Caco-2 (cell line): ENCODE measurements around the gene MTA3. TPM values are rescaled to one million over a fixed set of nuclear protein-coding genes. Genes with fewer than 3 reads are reported as not detected.
"Not testable (repeated sequence)": the region's sequence is repeated elsewhere in the genome, so short reads cannot be mapped to it uniquely, and the experiment has no call there.

Experiments
- BruUV-seq: library from RNA; stranded (reverse); fragments of 400-500 nt; replicated peaks from 2 replicates; lab custom pipeline; 2021; lab: Mats Ljungman, UMichigan
- CTCF ChIA-PET: fragments of 300-600 bp; sonication (Branson Sonifier 250); formaldehyde crosslinking; loops from one replicate; lab custom pipeline; 2022; ENCODE audit warnings: antibody characterized with exemption; lab: Charles Lee
- POLR2A ChIA-PET: fragments of 300-600 bp; sonication (Branson Sonifier 250); formaldehyde crosslinking; loops from one replicate; lab custom pipeline; 2022; ENCODE audit warnings: antibody characterized with exemption; lab: Charles Lee
- DNase-seq, 2 experiments: peaks; one replicate each; pipeline versions ENCODE4 v3.0.0 to v3.0.0-alpha.2; 2020 to 2022
- H3K27me3 ChIP-seq: replicated peaks from 2 replicates; pipeline ENCODE4 v1.6.0; 2011; ENCODE audit warnings: low read length; ENCODE audit not compliant: control insufficient read depth, insufficient read depth
- H3K36me3 ChIP-seq: 2 replicates; pipeline ENCODE4 v1.5.1; 2011; ENCODE audit warnings: low read length; ENCODE audit not compliant: control insufficient read depth, insufficient read depth
- H3K4me1 ChIP-seq: fragments of 250-450 bp; sonication (Bioruptor Pico); 2 replicates; pipeline ENCODE4 v1.5.1; 2020; ENCODE audit warnings: mild to moderate bottlenecking
- H3K4me3 ChIP-seq: 2 replicates; pipeline ENCODE4 v1.5.1; 2011; ENCODE audit warnings: low read depth, mild to moderate bottlenecking, control low read depth, low read length
- H3K9me3 ChIP-seq: fragments of 250-450 bp; sonication (Bioruptor Pico); 2 replicates; pipeline ENCODE4 v1.5.1; 2020; ENCODE audit warnings: mild to moderate bottlenecking, moderate library complexity
- H3K27ac Mint-ChIP-seq: one replicate; pipeline ENCODE4 v1.8.0; 2022; ENCODE audit warnings: mixed read lengths; ENCODE audit not compliant: unreplicated experiment
- H3K27me3 Mint-ChIP-seq: one replicate; pipeline ENCODE4 v1.8.0; 2022; ENCODE audit warnings: mixed read lengths; ENCODE audit not compliant: insufficient read depth, unreplicated experiment
- H3K36me3 Mint-ChIP-seq: one replicate; pipeline ENCODE4 v1.8.0; 2022; ENCODE audit warnings: mild to moderate bottlenecking, mixed read lengths; ENCODE audit not compliant: insufficient read depth, unreplicated experiment
- H3K4me1 Mint-ChIP-seq: one replicate; pipeline ENCODE4 v1.8.0; 2022; ENCODE audit warnings: low read depth, mixed read lengths; ENCODE audit not compliant: unreplicated experiment
- H3K4me3 Mint-ChIP-seq: one replicate; pipeline ENCODE4 v1.8.0; 2022; ENCODE audit warnings: mild to moderate bottlenecking, moderate library complexity, mixed read lengths; ENCODE audit not compliant: unreplicated experiment
- H3K9me3 Mint-ChIP-seq: one replicate; pipeline ENCODE4 v1.8.0; 2022; ENCODE audit warnings: mixed read lengths; ENCODE audit not compliant: unreplicated experiment
- CTCF ChIP-seq, 2 experiments: fragments of 200-600 bp in 1 of 2; IDR thresholded peaks; 1 replicate in 1 of 2; 2 replicates in 1 of 2; pipeline versions ENCODE4 v1.5.1 to v1.8.0; 2011 to 2022; ENCODE audit warnings: antibody characterized with exemption in 1 of 2, control low read depth in 1 of 2, inconsistent platforms in 1 of 2, low read depth in 1 of 2, low read length in 1 of 2, mild to moderate bottlenecking in 1 of 2, moderate library complexity in 1 of 2; ENCODE audit not compliant: insufficient read depth in 1 of 2, severe bottlenecking in 1 of 2, unreplicated experiment in 1 of 2
- intact Hi-C: fragments of 100-400 bp; cut with micrococcal nuclease; formaldehyde crosslinking; loops from one replicate; pipeline ENCODE4 v1.10.0; 2022; ENCODE audit not compliant: unreplicated experiment
- total RNA-seq: library from RNA; stranded (reverse); gene quantifications from 2 replicates; pipeline ENCODE4 v1.2.3, GENCODE V29; 2022

Gene MTA3
- total RNA-seq, 1 experiment from 2014 or later, result 85.7 TPM

DNA sequence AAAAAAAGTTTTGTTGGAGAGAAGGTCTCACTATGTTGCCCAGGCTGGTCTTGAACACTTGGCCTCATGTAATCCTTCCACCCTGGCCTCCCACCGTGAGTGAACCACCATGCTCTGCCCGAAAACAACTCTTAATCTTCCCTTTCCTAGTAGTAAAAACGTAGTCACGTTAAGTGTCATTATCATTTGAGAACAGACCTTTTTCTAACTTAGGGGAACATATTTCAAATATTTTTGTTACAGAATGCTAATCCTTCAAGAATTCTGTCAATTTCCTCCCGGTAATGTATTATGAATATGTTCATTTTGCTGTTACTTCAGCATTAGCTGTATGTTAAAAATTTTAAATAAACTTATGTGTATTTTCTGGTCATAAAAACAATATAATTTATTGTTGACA is 49.7 kb downstream of the MTA3 start:
- no peaks in the 10 kb centered on the region for H3K9me3 Mint-ChIP-seq
- Histone ChIP-seq H3K4me1 (peaks cover 18% of the 10 kb centered on the region), H3K9me3 (no peaks in the 10 kb centered on the region), H3K36me3 (peaks cover 4% of the 10 kb centered on the region), H3K4me3 (no peak overlapping the region), H3K27me3 (no peaks in the 10 kb centered on the region)
- no TSS peak for BruUV-seq
- peaks cover 37% of the 10 kb centered on the region for H3K36me3 Mint-ChIP-seq
- POLR2A ChIA-PET, result no interaction called here
- H3K27ac Mint-ChIP-seq, result no peak overlapping the region
- no peak overlapping the region for H3K4me3 Mint-ChIP-seq
- no peak for TF ChIP-seq CTCF (IDR thresholded peaks at IDR 0.05; ENCODE audit: insufficient read depth in 1 of 2, low read depth in 1 of 2, low read length in 1 of 2, severe bottlenecking in 1 of 2, unreplicated experiment in 1 of 2)
- no peak for DNase-seq
- intact Hi-C loops, result no loop called here
- CTCF ChIA-PET, result interaction anchor here (0.6 kb wide), 1 partner anchor 125 kb away, joined by 6 read pairs; the partner anchor contains the start of gene KCNG3
- H3K27me3 Mint-ChIP-seq, result no peaks in the 10 kb centered on the region
- peaks cover 12% of the 10 kb centered on the region for H3K4me1 Mint-ChIP-seq

DNA sequence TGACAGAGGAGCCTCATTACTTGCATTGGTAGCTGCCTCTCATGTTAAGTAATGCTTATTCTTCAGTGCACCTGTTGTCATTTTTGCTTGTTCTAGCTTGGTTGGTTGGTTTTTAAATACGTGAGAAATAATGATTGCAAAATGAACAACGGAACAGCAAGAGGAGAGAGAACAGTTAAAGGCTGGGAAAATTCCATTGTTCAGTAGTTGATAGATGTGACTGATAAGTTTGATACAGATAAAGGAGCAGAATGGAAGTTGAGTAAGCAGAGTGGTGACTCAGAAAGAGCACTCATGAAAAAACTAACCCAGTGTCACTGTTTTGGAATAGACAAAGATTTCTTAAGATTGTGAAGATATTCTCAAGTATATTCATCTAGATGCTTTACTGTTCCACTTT is 50.5 kb downstream of the MTA3 start:
- H3K36me3 ChIP-seq, result peaks cover 3% of the 10 kb centered on the region
- BruUV-seq, result no TSS peak
- no peak overlapping the region for H3K27ac Mint-ChIP-seq

DNA sequence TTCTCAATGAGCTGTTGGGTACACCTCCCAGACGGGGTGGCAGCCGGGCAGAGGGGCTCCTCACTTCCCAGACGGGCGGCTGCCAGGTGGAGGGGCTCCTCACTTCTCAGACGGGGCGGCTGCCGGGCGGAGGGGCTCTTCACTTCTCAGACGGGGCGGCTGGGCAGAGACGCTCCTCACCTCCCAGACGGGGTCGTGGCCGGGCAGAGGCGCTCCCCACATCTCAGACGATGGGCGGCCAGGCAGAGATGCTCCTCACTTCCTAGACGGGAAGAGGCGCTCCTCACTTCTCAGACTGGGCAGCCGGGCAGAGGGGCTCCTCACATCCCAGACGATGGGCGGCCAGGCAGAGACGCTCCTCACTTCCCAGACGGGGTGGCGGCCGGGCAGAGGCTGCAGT is 53.2 kb downstream of the MTA3 start:
- H3K27me3 ChIP-seq, H3K4me3 ChIP-seq, H3K9me3 ChIP-seq, intact Hi-C loops, H3K27ac Mint-ChIP-seq, DNase-seq, H3K27me3 Mint-ChIP-seq, BruUV-seq, POLR2A ChIA-PET, CTCF ChIA-PET, H3K9me3 Mint-ChIP-seq, H3K36me3 ChIP-seq, H3K4me3 Mint-ChIP-seq: not testable (repeated sequence)
- Mint-ChIP-seq H3K36me3 (peaks cover 30% of the 10 kb centered on the region), H3K4me1 (peaks cover 12% of the 10 kb centered on the region)
- H3K4me1 ChIP-seq, result peaks cover 18% of the 10 kb centered on the region

More for the DNA sequence above, 50.5 kb downstream of the MTA3 start:
- no peak for TF ChIP-seq CTCF (IDR thresholded peaks at IDR 0.05; ENCODE audit: insufficient read depth in 1 of 2, low read depth in 1 of 2, low read length in 1 of 2, severe bottlenecking in 1 of 2, unreplicated experiment in 1 of 2)
- ChIA-PET POLR2A (no interaction called here), CTCF (no interaction called here)
- Mint-ChIP-seq H3K36me3 (peaks cover 30% of the 10 kb centered on the region), H3K27me3 (no peaks in the 10 kb centered on the region), H3K4me1 (peaks cover 12% of the 10 kb centered on the region), H3K9me3 (no peaks in the 10 kb centered on the region), H3K4me3 (no peak overlapping the region)
- H3K4me1 ChIP-seq, result peaks cover 18% of the 10 kb centered on the region
- H3K27me3 ChIP-seq, result no peaks in the 10 kb centered on the region
- intact Hi-C loops, result no loop called here
- DNase-seq, result no peak
- H3K4me3 ChIP-seq, result no peak overlapping the region
- no peaks in the 10 kb centered on the region for H3K9me3 ChIP-seq
